ENCODE results near the gene KANSL1L. TPM values are rescaled to one million over a fixed set of nuclear protein-coding genes. Genes with fewer than 3 reads are reported as not detected.
"Not testable (repeated sequence)": the region's sequence is repeated elsewhere in the genome, so short reads cannot be mapped to it uniquely, and the experiment has no call there.

Gene KANSL1L
- total RNA-seq, 4 donors from 2014 or later = 18.0 to 48.7 (median 25.6) TPM

GRCh38 chr2:210188190-210188589 is 17.0 kb upstream of the KANSL1L start:
- Histone ChIP-seq H3K9me3 (peaks cover 16% of the 10 kb centered on the region), H3K4me1 (peaks cover 5% of the 10 kb centered on the region), H3K4me3 (no peak overlapping the region), H3K36me3 (no peaks in the 10 kb centered on the region), H3K27ac (no peak overlapping the region), H3K27me3 (no peaks in the 10 kb centered on the region)
- no peak for DNase-seq (ENCODE audit: low spot score in 2 of 2)
- whole genome bisulfite sequencing = 54% methylated on average over 3 of the region's 3 CpGs
- TF ChIP-seq POLR2A (IDR thresholded peaks at IDR 0.05) (no peak), POLR2AphosphoS5 (IDR thresholded peaks at IDR 0.05) (no peak), EP300 (IDR thresholded peaks at IDR 0.05) (no peak)
- TF ChIP-seq, protein P1, sequence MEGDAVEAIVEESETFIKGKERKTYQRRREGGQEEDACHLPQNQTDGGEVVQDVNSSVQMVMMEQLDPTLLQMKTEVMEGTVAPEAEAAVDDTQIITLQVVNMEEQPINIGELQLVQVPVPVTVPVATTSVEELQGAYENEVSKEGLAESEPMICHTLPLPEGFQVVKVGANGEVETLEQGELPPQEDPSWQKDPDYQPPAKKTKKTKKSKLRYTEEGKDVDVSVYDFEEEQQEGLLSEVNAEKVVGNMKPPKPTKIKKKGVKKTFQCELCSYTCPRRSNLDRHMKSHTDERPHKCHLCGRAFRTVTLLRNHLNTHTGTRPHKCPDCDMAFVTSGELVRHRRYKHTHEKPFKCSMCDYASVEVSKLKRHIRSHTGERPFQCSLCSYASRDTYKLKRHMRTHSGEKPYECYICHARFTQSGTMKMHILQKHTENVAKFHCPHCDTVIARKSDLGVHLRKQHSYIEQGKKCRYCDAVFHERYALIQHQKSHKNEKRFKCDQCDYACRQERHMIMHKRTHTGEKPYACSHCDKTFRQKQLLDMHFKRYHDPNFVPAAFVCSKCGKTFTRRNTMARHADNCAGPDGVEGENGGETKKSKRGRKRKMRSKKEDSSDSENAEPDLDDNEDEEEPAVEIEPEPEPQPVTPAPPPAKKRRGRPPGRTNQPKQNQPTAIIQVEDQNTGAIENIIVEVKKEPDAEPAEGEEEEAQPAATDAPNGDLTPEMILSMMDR (IDR thresholded peaks at IDR 0.05) = no peak

DNA sequence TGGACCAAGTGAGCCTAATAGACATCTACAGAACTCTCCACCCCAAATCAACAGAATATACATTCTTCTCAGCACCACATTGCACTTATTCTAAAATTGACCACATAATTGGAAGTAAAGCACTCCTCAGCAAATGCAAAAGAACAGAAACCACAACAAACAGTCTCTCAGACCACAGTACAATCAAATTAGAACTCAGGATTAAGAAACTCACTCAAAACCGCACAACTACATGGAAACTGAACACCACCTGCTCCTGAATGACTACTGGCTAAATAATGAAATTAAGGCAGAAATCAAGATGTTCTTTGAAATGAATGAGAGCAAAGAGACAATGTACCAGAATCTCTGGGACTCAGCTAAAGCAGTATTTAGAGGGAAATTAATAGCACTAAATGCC is 12.7 kb upstream of the KANSL1L start:
- DNase-seq (ENCODE audit: low spot score in 2 of 2); H3K4me3 ChIP-seq; H3K4me1 ChIP-seq; H3K27ac ChIP-seq; H3K36me3 ChIP-seq; H3K27me3 ChIP-seq: not testable (repeated sequence)
- 86% methylated on average over 1 of the region's 1 CpG for WGBS
- peaks cover 16% of the 10 kb centered on the region for H3K9me3 ChIP-seq

GRCh38 chr2:210181606-210182088 is 10.4 kb upstream of the KANSL1L start:
- 56% methylated on average over 10 of the region's 12 CpGs for WGBS
- not testable (repeated sequence) for H3K27ac ChIP-seq; DNase-seq (ENCODE audit: low spot score in 2 of 2)

DNA sequence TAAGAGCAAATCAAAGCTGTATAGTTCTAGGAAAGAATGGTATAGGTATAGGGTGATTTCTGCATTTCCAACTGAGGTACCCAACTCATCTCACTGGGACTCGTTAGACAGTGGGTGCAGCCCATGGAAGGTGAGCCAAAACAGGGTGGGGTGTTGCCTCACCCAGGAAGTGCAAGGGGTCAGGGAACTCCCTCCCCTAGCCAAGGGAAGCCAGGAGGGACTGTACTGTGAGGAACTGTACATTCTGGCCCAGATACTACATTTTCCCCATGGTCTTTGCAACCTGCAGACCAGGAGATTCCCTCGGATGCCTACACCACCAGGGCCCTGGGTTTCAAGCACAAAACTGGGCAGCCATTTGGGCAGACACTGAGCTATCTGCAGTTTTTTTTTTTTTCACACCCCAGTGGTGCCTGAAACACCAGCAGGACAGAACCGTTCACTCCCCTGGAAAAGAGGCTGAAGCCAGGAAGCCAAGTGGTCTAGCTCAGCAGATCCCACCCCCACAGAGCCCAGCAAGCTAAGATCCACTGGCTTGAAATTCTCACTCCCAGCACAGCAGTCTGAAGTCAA is 9.9 kb upstream of the KANSL1L start:
- not testable (repeated sequence) for H3K36me3 ChIP-seq; H3K27ac ChIP-seq; H3K4me1 ChIP-seq; H3K27me3 ChIP-seq; DNase-seq (ENCODE audit: low spot score in 2 of 2); H3K4me3 ChIP-seq
- H3K9me3 ChIP-seq = peaks cover 14% of the 10 kb centered on the region
- 68% methylated on average over 3 of the region's 3 CpGs for WGBS

More at GRCh38 chr2:210181606-210182088, 10.4 kb upstream of the KANSL1L start:
- not testable (repeated sequence) for H3K27me3 ChIP-seq, H3K4me1 ChIP-seq, H3K36me3 ChIP-seq, H3K4me3 ChIP-seq
- peaks cover 16% of the 10 kb centered on the region for H3K9me3 ChIP-seq

DNA sequence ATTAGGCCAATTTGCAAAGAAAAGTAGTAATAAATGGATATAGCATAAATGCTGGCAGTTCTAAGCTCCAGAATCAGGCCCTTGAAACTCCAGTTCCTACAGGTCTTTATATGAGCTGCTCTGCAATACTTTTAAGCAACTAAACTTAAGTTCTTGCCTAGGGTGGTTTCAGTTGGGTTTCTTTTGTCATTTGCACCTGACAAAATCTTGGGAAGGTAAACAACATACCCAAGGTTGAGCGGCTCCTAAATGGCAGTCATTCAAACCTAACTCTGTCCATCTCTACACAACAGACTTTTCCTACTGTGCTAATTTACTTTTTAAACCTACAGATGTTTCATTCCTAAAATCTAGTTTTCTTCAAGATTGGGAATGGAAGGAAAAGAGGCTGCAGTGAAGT is 9.3 kb upstream of the KANSL1L start:
- TF ChIP-seq POLR2A (IDR thresholded peaks at IDR 0.05) = no peak
- TF ChIP-seq, protein P1 (IDR thresholded peaks at IDR 0.05) = no peak
- no peak for TF ChIP-seq POLR2AphosphoS5 (IDR thresholded peaks at IDR 0.05)
- no peak for TF ChIP-seq EP300 (IDR thresholded peaks at IDR 0.05)
- Histone ChIP-seq H3K27ac (no peak overlapping the region), H3K27me3 (no peaks in the 10 kb centered on the region), H3K4me3 (no peak overlapping the region), H3K4me1 (no peaks in the 10 kb centered on the region), H3K9me3 (peaks cover 8% of the 10 kb centered on the region), H3K36me3 (no peaks in the 10 kb centered on the region)
- 92% methylated on average over 1 of the region's 1 CpG for WGBS
- no peak for DNase-seq (ENCODE audit: low spot score in 2 of 2)

GRCh38 chr2:210179351-210179990 is 8.3 kb upstream of the KANSL1L start:
- TF ChIP-seq, protein P1 (IDR thresholded peaks at IDR 0.05) = no peak
- TF ChIP-seq EP300 (IDR thresholded peaks at IDR 0.05) (no peak), POLR2AphosphoS5 (IDR thresholded peaks at IDR 0.05) (no peak), POLR2A (IDR thresholded peaks at IDR 0.05) (no peak)
- peaks cover 5% of the 10 kb centered on the region for H3K9me3 ChIP-seq
- no peak overlapping the region for H3K27ac ChIP-seq
- no peaks in the 10 kb centered on the region for H3K36me3 ChIP-seq
- no peaks in the 10 kb centered on the region for H3K27me3 ChIP-seq
- no peak for DNase-seq (ENCODE audit: low spot score in 2 of 2)
- no peaks in the 10 kb centered on the region for H3K4me1 ChIP-seq
- H3K4me3 ChIP-seq = no peak overlapping the region

DNA sequence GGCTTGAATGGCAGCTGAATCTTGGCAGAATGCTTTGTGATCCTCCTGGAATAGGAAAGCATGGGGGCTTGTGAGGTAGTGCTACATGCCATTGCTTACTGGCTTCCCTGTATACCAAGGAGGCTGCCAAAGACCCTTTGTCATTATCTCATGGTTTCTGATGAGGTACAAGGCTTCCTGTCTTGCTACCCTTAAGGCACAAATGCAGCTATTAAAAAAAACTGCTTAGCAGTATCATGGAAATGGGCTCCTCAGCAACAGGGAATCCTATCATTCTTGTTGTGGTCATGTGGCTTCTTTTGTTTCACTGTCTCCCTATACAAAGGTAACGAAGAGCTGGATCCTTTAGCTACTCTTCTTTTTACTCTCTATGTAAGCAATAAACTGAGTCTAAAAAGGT is 6.6 kb upstream of the KANSL1L start:
- H3K9me3 ChIP-seq = no peaks in the 10 kb centered on the region
- no peak for DNase-seq (ENCODE audit: low spot score in 2 of 2)
- TF ChIP-seq POLR2AphosphoS5 (IDR thresholded peaks at IDR 0.05) = no peak
- TF ChIP-seq, protein P1 (IDR thresholded peaks at IDR 0.05) = no peak
- TF ChIP-seq EP300 (IDR thresholded peaks at IDR 0.05) = no peak
- TF ChIP-seq POLR2A (IDR thresholded peaks at IDR 0.05) = no peak
- H3K36me3 ChIP-seq = no peaks in the 10 kb centered on the region
- no peaks in the 10 kb centered on the region for H3K27me3 ChIP-seq
- H3K4me3 ChIP-seq = no peak overlapping the region
- no peak overlapping the region for H3K27ac ChIP-seq
- 79% methylated on average over 1 of the region's 1 CpG for WGBS
- H3K4me1 ChIP-seq = peaks cover under 1% of the 10 kb centered on the region

GRCh38 chr2:210177115-210177514 is 5.9 kb upstream of the KANSL1L start:
- 95% methylated on average over 1 of the region's 1 CpG for WGBS
- not testable (repeated sequence) for H3K36me3 ChIP-seq; H3K27me3 ChIP-seq; DNase-seq (ENCODE audit: low spot score in 2 of 2); H3K4me1 ChIP-seq; H3K9me3 ChIP-seq; H3K27ac ChIP-seq; H3K4me3 ChIP-seq

Data from suprapubic skin (tissue), 4 donors.